ENCODE data around the gene MAD1L1.

MAD1L1 gene

GRCh38 chr7:1899196-1899595, 333.5 kb downstream of the MAD1L1 start:
- no peak for DNase-seq

- no peak for DNase-seq
Observed at GRCh38 chr7:1898628-1899185, 334.0 kb downstream of the MAD1L1 start.

- DNase-seq = no peak
Observed at GRCh38 chr7:1897861-1898627, 334.7 kb downstream of the MAD1L1 start.

GRCh38 chr7:1897076-1897860, 335.5 kb downstream of the MAD1L1 start:
- DNase-seq = no peak

GRCh38 chr7:1895664-1896515, 336.9 kb downstream of the MAD1L1 start:
- no peak for DNase-seq

- DNase-seq = no peak
Observed at GRCh38 chr7:1894906-1895663, 337.7 kb downstream of the MAD1L1 start.

GRCh38 chr7:1894313-1894900, 338.3 kb downstream of the MAD1L1 start:
- DNase-seq = no peak

- no peak for DNase-seq
Observed at GRCh38 chr7:1893451-1893850, 339.3 kb downstream of the MAD1L1 start.

- no peak for DNase-seq
Observed at GRCh38 chr7:1893036-1893435, 339.7 kb downstream of the MAD1L1 start.

- no peak for DNase-seq
Observed at GRCh38 chr7:1892011-1892965, 340.5 kb downstream of the MAD1L1 start.

GRCh38 chr7:1890289-1891235, 342.2 kb downstream of the MAD1L1 start:
- DNase-seq = no peak

DNA sequence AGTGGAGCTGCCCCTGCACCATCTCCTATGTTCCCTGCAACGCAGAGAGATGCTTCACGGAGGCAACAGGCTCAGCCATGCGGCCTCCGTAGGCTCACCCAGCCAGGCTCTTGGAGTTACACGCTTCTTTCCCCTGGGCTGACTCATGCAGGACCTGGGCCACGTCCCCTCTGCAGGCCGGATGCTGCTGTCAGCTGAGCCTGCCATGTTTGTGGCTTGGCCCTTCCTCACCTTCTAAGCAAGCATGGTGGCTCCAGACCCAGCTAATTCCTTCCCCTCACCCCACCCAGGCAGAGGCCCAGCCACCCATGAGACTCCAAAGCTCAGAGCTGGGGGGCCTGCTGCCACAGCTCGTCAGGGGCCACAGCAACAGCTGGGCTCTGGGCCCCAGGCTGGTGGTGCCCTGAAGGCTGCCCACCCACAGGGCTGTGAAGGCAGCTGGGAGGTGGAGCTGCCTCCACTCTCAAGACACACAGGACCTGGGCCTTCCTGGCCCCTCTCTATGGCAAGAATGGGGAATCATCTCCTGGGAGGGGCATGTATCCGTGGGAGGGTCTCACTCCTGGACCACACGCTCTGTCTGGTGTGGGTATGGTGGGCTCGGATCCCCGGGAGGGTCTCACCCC, 343.1 kb downstream of the MAD1L1 start:
- DNase-seq = no peak

DNA sequence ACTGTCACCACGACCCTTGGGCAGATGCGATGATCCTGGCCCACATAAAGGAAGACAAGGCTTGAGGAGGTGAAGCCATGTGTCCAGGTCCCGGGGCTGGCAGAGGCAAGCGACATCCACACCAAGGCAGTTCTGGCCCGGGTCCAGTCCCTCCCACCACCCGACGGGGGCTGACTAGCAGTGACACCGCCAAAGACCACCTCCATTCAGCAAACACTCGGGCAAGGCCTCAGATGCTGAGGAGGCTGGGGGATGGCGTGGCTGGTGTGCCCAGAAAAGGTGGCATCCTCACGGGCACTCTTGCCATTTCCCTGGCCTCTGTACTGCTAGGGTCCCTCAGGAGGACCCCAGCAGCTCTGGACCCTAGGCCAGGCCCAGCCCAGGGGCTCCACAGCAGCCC, 343.7 kb downstream of the MAD1L1 start:
- no peak for DNase-seq

GRCh38 chr7:1888425-1888824, 344.3 kb downstream of the MAD1L1 start:
- no peak for DNase-seq

DNA sequence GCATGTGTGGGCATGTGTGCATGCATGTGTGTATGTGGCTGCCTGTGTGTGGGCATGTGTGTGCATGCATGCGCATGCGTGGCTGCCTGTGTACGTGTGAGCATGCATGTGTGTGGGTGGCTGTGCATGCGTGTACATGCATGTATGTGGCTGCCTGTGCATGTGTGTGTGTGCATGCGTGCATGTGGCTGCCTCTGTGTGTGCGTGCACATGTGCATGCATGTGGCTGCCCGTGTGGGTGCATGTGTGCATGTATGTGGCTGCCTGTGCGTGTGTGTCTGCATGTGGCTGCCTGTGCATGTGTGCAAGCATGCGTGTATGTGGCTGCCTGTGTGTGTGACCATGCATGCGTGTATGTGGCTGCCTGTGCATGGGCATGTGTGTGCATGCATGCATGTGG, 345.5 kb downstream of the MAD1L1 start:
- DNase-seq = no peak

- no peak for DNase-seq
Observed at GRCh38 chr7:1886361-1887064, 346.2 kb downstream of the MAD1L1 start.

- no peak for DNase-seq
Observed at GRCh38 chr7:1885465-1886226, 347.1 kb downstream of the MAD1L1 start.

Data from stimulated activated CD4-positive, alpha-beta T cell treated with anti-CD3 and anti-CD28 coated beads, Interleukin-2, amount 100 ng/mL, for 24 hours (primary cell).